ENCODE measurements around the gene GRIK4. TPM values are rescaled to one million over a fixed set of nuclear protein-coding genes. Genes with fewer than 3 reads are reported as not detected.

Gene GRIK4
- total and polyA plus RNA-seq, 8 donors, result 0.06 to 0.31 TPM; not detected in 6

DNA sequence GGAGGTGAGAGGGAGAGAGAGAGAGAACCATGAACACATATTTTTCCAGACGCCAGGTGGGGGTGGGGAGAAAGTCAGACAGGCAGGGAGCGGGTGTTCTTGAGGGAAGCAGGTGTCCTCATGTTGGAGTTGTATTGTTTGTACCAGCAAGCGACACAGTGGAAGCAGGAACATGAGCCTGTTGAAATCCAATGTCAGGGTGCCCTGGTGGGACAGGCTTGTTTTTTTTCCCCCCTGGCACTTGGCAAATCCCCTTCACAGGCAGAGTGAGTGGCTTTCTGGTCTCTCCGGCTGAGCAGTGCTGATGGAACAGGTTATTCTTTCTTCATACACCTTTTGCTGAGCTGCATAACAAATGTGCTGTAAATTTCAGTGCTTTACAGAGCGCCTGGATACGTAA lies 125.6 kb downstream of the GRIK4 start:
- DNase-seq, result no peak
- WGBS, 5 donors, result 63 to 79% (median 72%) methylated on average over 6 of the region's 6 CpGs
- peaks cover 0 to 51% (median 0%) of the 10 kb centered on the region in 3 donors for H3K27me3 ChIP-seq
- H3K9me3 ChIP-seq, result no peaks in the 10 kb centered on the region
- H3K36me3 ChIP-seq, result no peaks in the 10 kb centered on the region
- no peak overlapping the region for H3K27ac ChIP-seq
- intact Hi-C loops (cut with DNase I; ENCODE audit: low total_unique reads), result no loop called here
- TF ChIP-seq, protein P1, sequence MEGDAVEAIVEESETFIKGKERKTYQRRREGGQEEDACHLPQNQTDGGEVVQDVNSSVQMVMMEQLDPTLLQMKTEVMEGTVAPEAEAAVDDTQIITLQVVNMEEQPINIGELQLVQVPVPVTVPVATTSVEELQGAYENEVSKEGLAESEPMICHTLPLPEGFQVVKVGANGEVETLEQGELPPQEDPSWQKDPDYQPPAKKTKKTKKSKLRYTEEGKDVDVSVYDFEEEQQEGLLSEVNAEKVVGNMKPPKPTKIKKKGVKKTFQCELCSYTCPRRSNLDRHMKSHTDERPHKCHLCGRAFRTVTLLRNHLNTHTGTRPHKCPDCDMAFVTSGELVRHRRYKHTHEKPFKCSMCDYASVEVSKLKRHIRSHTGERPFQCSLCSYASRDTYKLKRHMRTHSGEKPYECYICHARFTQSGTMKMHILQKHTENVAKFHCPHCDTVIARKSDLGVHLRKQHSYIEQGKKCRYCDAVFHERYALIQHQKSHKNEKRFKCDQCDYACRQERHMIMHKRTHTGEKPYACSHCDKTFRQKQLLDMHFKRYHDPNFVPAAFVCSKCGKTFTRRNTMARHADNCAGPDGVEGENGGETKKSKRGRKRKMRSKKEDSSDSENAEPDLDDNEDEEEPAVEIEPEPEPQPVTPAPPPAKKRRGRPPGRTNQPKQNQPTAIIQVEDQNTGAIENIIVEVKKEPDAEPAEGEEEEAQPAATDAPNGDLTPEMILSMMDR (IDR thresholded peaks at IDR 0.05), result no peak
- TF ChIP-seq POLR2AphosphoS5 (IDR thresholded peaks at IDR 0.05) (no peak), POLR2A (IDR thresholded peaks at IDR 0.05) (no peak), EP300 (IDR thresholded peaks at IDR 0.05) (no peak)
- H3K4me1 ChIP-seq, result no peaks in the 10 kb centered on the region
- H3K4me3 ChIP-seq, result no peak overlapping the region

DNA sequence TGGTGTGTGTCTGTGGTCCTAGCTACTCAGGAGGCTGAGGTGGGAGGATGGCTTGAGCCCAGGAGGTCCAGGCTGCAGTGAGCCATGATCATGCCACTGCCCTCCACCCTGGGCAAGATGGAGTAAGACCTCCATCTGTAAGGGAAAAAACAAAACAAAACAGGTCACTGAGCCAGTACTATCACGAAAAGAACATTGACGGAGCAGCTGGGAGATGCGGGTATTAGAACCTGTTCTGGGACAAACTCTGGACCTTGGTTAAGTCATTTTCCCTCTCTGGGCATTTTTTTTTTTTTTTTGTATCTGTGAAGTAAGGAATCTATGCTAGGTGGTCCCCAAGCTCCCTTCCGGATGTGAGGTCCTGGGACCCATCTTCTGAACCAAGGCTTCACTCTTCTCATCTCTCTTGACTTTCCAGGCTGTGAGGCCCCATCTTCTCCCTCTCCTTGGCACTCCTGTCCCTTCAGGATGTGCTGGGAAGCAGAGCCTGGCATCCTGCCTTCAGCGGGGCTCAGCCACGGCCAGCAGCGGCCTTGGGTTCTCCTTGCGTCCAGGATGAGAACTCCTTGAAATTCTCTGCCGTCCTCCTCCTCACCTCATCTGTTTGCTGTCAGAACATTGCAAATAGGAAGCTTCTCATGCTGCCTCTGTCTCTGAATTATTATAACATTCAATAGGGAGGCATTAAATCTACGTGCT lies 130.8 kb downstream of the GRIK4 start:
- Histone ChIP-seq H3K27me3 (peaks cover 0 to 56% (median 6%) of the 10 kb centered on the region in 3 donors), H3K27ac (no peak overlapping the region), H3K4me3 (no peak overlapping the region), H3K9me3 (no peaks in the 10 kb centered on the region), H3K4me1 (no peaks in the 10 kb centered on the region), H3K36me3 (no peaks in the 10 kb centered on the region)
- intact Hi-C loops (cut with DNase I; ENCODE audit: low total_unique reads), result no loop called here
- TF ChIP-seq, protein P1 (IDR thresholded peaks at IDR 0.05), result no peak
- TF ChIP-seq POLR2AphosphoS5 (IDR thresholded peaks at IDR 0.05) (no peak), POLR2A (IDR thresholded peaks at IDR 0.05) (no peak), EP300 (IDR thresholded peaks at IDR 0.05) (no peak)
- WGBS, 5 donors, result 72 to 88% (median 87%) methylated on average over 10 of the region's 10 CpGs
- DNase-seq, result no peak

DNA sequence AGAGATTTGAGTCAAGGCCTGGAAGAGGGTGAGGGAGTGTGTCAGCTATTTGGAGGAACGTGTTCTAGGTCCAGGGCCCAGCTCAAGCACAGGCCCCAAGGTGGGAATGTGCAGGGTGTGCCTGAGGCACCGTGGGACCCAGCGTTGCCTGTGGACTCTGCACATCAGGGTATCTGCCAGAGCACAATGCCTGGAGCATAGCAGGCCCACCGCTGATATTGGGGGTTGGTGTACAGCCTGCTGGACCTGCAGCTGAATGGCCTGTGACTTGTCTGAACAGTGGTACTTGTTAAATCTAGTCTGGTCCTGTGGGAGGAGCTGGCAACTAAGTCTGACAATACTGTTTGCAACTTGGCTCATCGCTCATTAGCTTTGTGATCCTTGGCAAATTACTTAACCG lies 131.7 kb downstream of the GRIK4 start:
- no peak overlapping the region for H3K27ac ChIP-seq
- H3K27me3 ChIP-seq, result peaks cover 0 to 48% (median 6%) of the 10 kb centered on the region in 3 donors
- no peaks in the 10 kb centered on the region for H3K9me3 ChIP-seq
- no peak overlapping the region for H3K4me3 ChIP-seq
- TF ChIP-seq POLR2AphosphoS5 (IDR thresholded peaks at IDR 0.05) (no peak), POLR2A (IDR thresholded peaks at IDR 0.05) (no peak), EP300 (IDR thresholded peaks at IDR 0.05) (no peak)
- TF ChIP-seq, protein P1 (IDR thresholded peaks at IDR 0.05), result no peak
- intact Hi-C loops (cut with DNase I; ENCODE audit: low total_unique reads), result no loop called here
- H3K36me3 ChIP-seq, result no peaks in the 10 kb centered on the region
- H3K4me1 ChIP-seq, result no peaks in the 10 kb centered on the region
- DNase-seq, result no peak
- WGBS, 5 donors, result 68 to 83% (median 76%) methylated on average over 6 of the region's 6 CpGs

DNA sequence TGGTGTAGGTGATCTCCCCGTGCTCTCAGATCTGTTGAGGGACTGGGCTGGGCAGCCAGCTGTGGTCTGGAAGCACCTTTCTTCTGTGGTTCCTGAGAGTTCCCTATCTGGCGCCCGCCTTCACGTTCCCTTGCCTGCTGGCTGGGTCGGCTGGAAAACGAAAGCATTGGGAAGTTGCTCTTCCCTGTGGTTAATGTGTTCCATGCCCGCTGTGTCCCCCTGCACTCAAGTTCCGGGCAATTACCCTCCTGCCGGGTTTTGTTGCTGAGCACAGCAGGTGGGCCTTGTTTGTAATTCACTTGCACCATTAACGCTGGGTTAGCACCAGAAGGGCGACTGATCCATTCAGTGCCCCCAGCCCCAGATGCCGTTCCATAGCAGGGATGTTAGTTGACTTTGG lies 134.1 kb downstream of the GRIK4 start:
- Histone ChIP-seq H3K27ac (no peak overlapping the region), H3K4me3 (no peak overlapping the region), H3K36me3 (no peaks in the 10 kb centered on the region), H3K4me1 (no peaks in the 10 kb centered on the region), H3K27me3 (peaks cover 0 to 36% (median 6%) of the 10 kb centered on the region in 3 donors), H3K9me3 (no peaks in the 10 kb centered on the region)
- intact Hi-C loops (cut with DNase I; ENCODE audit: low total_unique reads), result no loop called here
- peak in 1 of 2 donors; percentile 36 for DNase-seq
- 14 to 35% (median 24%) methylated on average over 12 of the region's 12 CpGs for WGBS, 5 donors
- TF ChIP-seq POLR2AphosphoS5 (IDR thresholded peaks at IDR 0.05), result no peak
- no peak for TF ChIP-seq POLR2A (IDR thresholded peaks at IDR 0.05)
- TF ChIP-seq, protein P1 (IDR thresholded peaks at IDR 0.05), result no peak
- TF ChIP-seq EP300 (IDR thresholded peaks at IDR 0.05), result no peak
